Activated CD8-positive, alpha-beta memory T cell treated with anti-CD3 and anti-CD28 coated beads, Interleukin-2, amount 10 ng/mL, durations not matched to agents 7 days and 5 days (primary cell): ENCODE results near the gene MACROH2A1. TPM values are rescaled to one million over a fixed set of nuclear protein-coding genes. Genes with fewer than 3 reads are reported as not detected.

Source experiments
- ATAC-seq: fragments of 150-1000 bp; cut with Tn5 transposase; one replicate; pipeline ENCODE4 v1.10.0; 2021; ENCODE audit warnings: moderate library complexity
- CTCF ChIA-PET: fragments of 350-600 bp; sonication (Branson Sonifier 250); formaldehyde crosslinking; loops from one replicate; lab custom pipeline; 2021; ENCODE audit warnings: antibody characterized with exemption; lab: Charles Lee
- DNase-seq: peaks from one replicate; pipeline ENCODE4 v3.0.0-alpha.2; 2020
- H3K27ac Mint-ChIP-seq: one replicate; pipeline ENCODE4 v1.8.0; 2021; ENCODE audit warnings: mild to moderate bottlenecking, mixed read lengths
- H3K27me3 Mint-ChIP-seq: one replicate; pipeline ENCODE4 v1.8.0; 2021; ENCODE audit warnings: mixed read lengths
- H3K36me3 Mint-ChIP-seq: one replicate; pipeline ENCODE4 v1.8.0; 2021; ENCODE audit warnings: mild to moderate bottlenecking, mixed read lengths
- H3K4me1 Mint-ChIP-seq: one replicate; pipeline ENCODE4 v1.8.0; 2021; ENCODE audit warnings: mixed read lengths
- H3K4me3 Mint-ChIP-seq: one replicate; pipeline ENCODE4 v1.8.0; 2021; ENCODE audit warnings: mild to moderate bottlenecking, moderate library complexity, mixed read lengths
- H3K9me3 Mint-ChIP-seq: one replicate; pipeline ENCODE4 v1.8.0; 2022; ENCODE audit warnings: low read depth, mixed read lengths
- total RNA-seq, 2 experiments: library from RNA; stranded (reverse); gene quantifications; one replicate each; pipeline ENCODE4 v1.2.3, GENCODE V29; 2021

Gene MACROH2A1
- total RNA-seq, 2 experiments from 2014 or later: 281 to 327 TPM

GRCh38 chr5:135333732-135334515 is 65.1 kb downstream of the MACROH2A1 start:
- Mint-ChIP-seq H3K36me3 (peaks cover 5% of the 10 kb centered on the region), H3K27me3 (no peaks in the 10 kb centered on the region), H3K4me3 (no peak overlapping the region), H3K9me3 (no peaks in the 10 kb centered on the region), H3K27ac (no peak overlapping the region), H3K4me1 (peaks cover 3% of the 10 kb centered on the region)
- ATAC-seq: no peak
- CTCF ChIA-PET: no interaction called here
- DNase-seq: no peak

GRCh38 chr5:135332519-135333150 is 66.4 kb downstream of the MACROH2A1 start:
- H3K27me3 Mint-ChIP-seq: no peaks in the 10 kb centered on the region
- peaks cover 3% of the 10 kb centered on the region for H3K4me1 Mint-ChIP-seq
- no peak overlapping the region for H3K4me3 Mint-ChIP-seq
- H3K36me3 Mint-ChIP-seq: peaks cover 5% of the 10 kb centered on the region
- CTCF ChIA-PET: interaction anchor here (0.9 to 1.2 kb wide), 4 partner anchors 20 to 141 kb away, joined by 3 to 5 read pairs (median 3); no protein-coding TSS in a partner anchor
- ATAC-seq (peak; percentile 34), DNase-seq (no peak)
- H3K9me3 Mint-ChIP-seq: no peaks in the 10 kb centered on the region
- H3K27ac Mint-ChIP-seq: no peak overlapping the region

GRCh38 chr5:135331612-135332011 is 67.4 kb downstream of the MACROH2A1 start:
- no peak overlapping the region for H3K27ac Mint-ChIP-seq
- H3K27me3 Mint-ChIP-seq: no peaks in the 10 kb centered on the region

GRCh38 chr5:135330798-135331096 is 68.3 kb downstream of the MACROH2A1 start:
- Mint-ChIP-seq H3K4me1 (peaks cover 3% of the 10 kb centered on the region), H3K36me3 (peaks cover 5% of the 10 kb centered on the region), H3K27me3 (no peaks in the 10 kb centered on the region), H3K27ac (no peak overlapping the region), H3K9me3 (no peaks in the 10 kb centered on the region), H3K4me3 (no peak overlapping the region)
- DNase-seq (no peak), ATAC-seq (no peak)
- CTCF ChIA-PET: no interaction called here

More at GRCh38 chr5:135331612-135332011, 67.4 kb downstream of the MACROH2A1 start:
- Mint-ChIP-seq H3K9me3 (no peaks in the 10 kb centered on the region), H3K4me3 (no peak overlapping the region), H3K36me3 (peaks cover 5% of the 10 kb centered on the region), H3K4me1 (peaks cover 3% of the 10 kb centered on the region)
- CTCF ChIA-PET: no interaction called here
- ATAC-seq (no peak), DNase-seq (no peak)

- ATAC-seq: no peak
- Mint-ChIP-seq H3K4me3 (no peak overlapping the region), H3K27me3 (no peaks in the 10 kb centered on the region), H3K9me3 (no peaks in the 10 kb centered on the region), H3K36me3 (peaks cover 5% of the 10 kb centered on the region), H3K27ac (no peak overlapping the region), H3K4me1 (peaks cover 8% of the 10 kb centered on the region)
- CTCF ChIA-PET: no interaction called here
- DNase-seq: no peak
Observed at GRCh38 chr5:135329913-135330797, 68.9 kb downstream of the MACROH2A1 start.

- Mint-ChIP-seq H3K36me3 (peaks cover 1% of the 10 kb centered on the region), H3K9me3 (no peaks in the 10 kb centered on the region), H3K27ac (no peak overlapping the region), H3K4me3 (no peak overlapping the region), H3K4me1 (peaks cover 8% of the 10 kb centered on the region), H3K27me3 (no peaks in the 10 kb centered on the region)
- DNase-seq (no peak), ATAC-seq (no peak)
- CTCF ChIA-PET: no interaction called here
Observed at GRCh38 chr5:135329066-135329912, 69.7 kb downstream of the MACROH2A1 start.

- H3K27me3 Mint-ChIP-seq: no peaks in the 10 kb centered on the region
- no peaks in the 10 kb centered on the region for H3K9me3 Mint-ChIP-seq
- H3K4me3 Mint-ChIP-seq: no peak overlapping the region
- CTCF ChIA-PET: no interaction called here
- ATAC-seq: no peak
- H3K27ac Mint-ChIP-seq: no peak overlapping the region
- no peaks in the 10 kb centered on the region for H3K36me3 Mint-ChIP-seq
- DNase-seq: no peak
- peaks cover 8% of the 10 kb centered on the region for H3K4me1 Mint-ChIP-seq
Observed at GRCh38 chr5:135328128-135328687, 70.8 kb downstream of the MACROH2A1 start.

- CTCF ChIA-PET: no interaction called here
Observed at GRCh38 chr5:135327429-135328127, 71.5 kb downstream of the MACROH2A1 start.

GRCh38 chr5:135326296-135327254 is 72.5 kb downstream of the MACROH2A1 start:
- Mint-ChIP-seq H3K27ac (no peak overlapping the region), H3K4me3 (no peak overlapping the region), H3K9me3 (no peaks in the 10 kb centered on the region), H3K36me3 (no peaks in the 10 kb centered on the region), H3K4me1 (peaks cover 8% of the 10 kb centered on the region), H3K27me3 (no peaks in the 10 kb centered on the region)
- CTCF ChIA-PET: no interaction called here
- ATAC-seq: no peak
- DNase-seq: no peak

More at GRCh38 chr5:135327429-135328127, 71.5 kb downstream of the MACROH2A1 start:
- Mint-ChIP-seq H3K36me3 (no peaks in the 10 kb centered on the region), H3K9me3 (no peaks in the 10 kb centered on the region), H3K27me3 (no peaks in the 10 kb centered on the region), H3K4me1 (peaks cover 8% of the 10 kb centered on the region), H3K27ac (no peak overlapping the region), H3K4me3 (no peak overlapping the region)
- ATAC-seq (no peak), DNase-seq (no peak)

- no peaks in the 10 kb centered on the region for H3K27me3 Mint-ChIP-seq
- ATAC-seq (peak; percentile 63), DNase-seq (peak; percentile 51)
- H3K4me1 Mint-ChIP-seq: peaks cover 8% of the 10 kb centered on the region
- CTCF ChIA-PET: interaction anchor here (0.7 to 2.1 kb wide), 3 partner anchors 11 to 101 kb away, joined by 3 to 5 read pairs (median 4); no protein-coding TSS in a partner anchor
- H3K9me3 Mint-ChIP-seq: no peaks in the 10 kb centered on the region
- peak overlapping the region; percentile 44 for H3K27ac Mint-ChIP-seq
- no peak overlapping the region for H3K4me3 Mint-ChIP-seq
- H3K36me3 Mint-ChIP-seq: no peaks in the 10 kb centered on the region
Observed at GRCh38 chr5:135324897-135325650, 74.0 kb downstream of the MACROH2A1 start.

GRCh38 chr5:135324160-135324559 is 74.9 kb downstream of the MACROH2A1 start:
- H3K36me3 Mint-ChIP-seq: no peaks in the 10 kb centered on the region
- H3K27me3 Mint-ChIP-seq: no peaks in the 10 kb centered on the region
- H3K27ac Mint-ChIP-seq: no peak overlapping the region
- H3K9me3 Mint-ChIP-seq: no peaks in the 10 kb centered on the region
- CTCF ChIA-PET: interaction anchor here (2.1 kb wide), 1 partner anchor 11 kb away, joined by 5 read pairs; no protein-coding TSS in a partner anchor
- DNase-seq: no peak
- ATAC-seq: no peak
- H3K4me1 Mint-ChIP-seq: peaks cover 8% of the 10 kb centered on the region
- no peak overlapping the region for H3K4me3 Mint-ChIP-seq
